Mesothelial cell of epicardium (in vitro differentiated cells): ENCODE measurements around the gene ZNF230. TPM values are rescaled to one million over a fixed set of nuclear protein-coding genes. Genes with fewer than 3 reads are reported as not detected.

ENCODE experiments used
- DNase-seq, 2 experiments: peaks; one replicate each; pipeline ENCODE4 v3.0.0; 2021; ENCODE audit warnings: low spot score in 2 of 2; ENCODE audit not compliant: unreplicated experiment in 2 of 2
- H3K27ac Mint-ChIP-seq: 2 replicates; pipeline ENCODE4 v1.8.0; 2021; ENCODE audit warnings: mixed read lengths
- H3K27me3 Mint-ChIP-seq: 2 replicates; pipeline ENCODE4 v1.8.0; 2021; ENCODE audit warnings: low read depth, mixed read lengths
- H3K36me3 Mint-ChIP-seq: 2 replicates; pipeline ENCODE4 v1.8.0; 2021; ENCODE audit warnings: mixed read lengths
- H3K4me1 Mint-ChIP-seq: 2 replicates; pipeline ENCODE4 v1.8.0; 2021; ENCODE audit warnings: mixed read lengths
- H3K4me3 Mint-ChIP-seq: 2 replicates; pipeline ENCODE4 v1.8.0; 2021; ENCODE audit warnings: mild to moderate bottlenecking, moderate library complexity, mixed read lengths
- H3K9me3 Mint-ChIP-seq: 2 replicates; pipeline ENCODE4 v1.8.0; 2021; ENCODE audit warnings: mixed read lengths
- total RNA-seq: library from RNA; stranded (reverse); gene quantifications from 3 replicates; pipeline ENCODE4 v1.2.1, GENCODE V29; 2021
- TF ChIP-seq, protein P1 (sequence below): fragments of 200-600 bp; sonication (generic); IDR thresholded peaks from one replicate; pipeline ENCODE4 v1.5.0; 2021; ENCODE audit warnings: antibody characterized with exemption; ENCODE audit not compliant: unreplicated experiment

Gene ZNF230
- total RNA-seq, 1 donor from 2014 or later = 4.0 TPM

DNA sequence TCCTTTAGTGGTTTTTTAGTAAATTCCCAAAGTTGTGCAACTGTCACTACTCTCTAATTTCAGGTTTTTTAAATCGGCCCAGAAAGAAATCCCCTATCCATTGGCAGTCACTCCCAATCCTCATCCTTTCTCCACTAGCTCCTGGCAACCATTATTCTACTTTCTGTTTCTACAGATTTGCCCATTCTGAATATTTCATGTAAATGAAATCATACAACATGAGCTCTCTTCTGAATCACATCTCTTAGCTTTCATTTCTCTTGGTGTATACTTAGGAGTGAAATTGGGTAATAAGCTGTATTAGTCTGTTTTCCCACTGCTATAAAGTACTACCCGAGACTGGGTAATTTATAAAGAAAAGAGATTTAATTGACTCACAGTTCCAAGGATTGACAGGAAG lies 39.4 kb downstream of the ZNF230 start:
- H3K9me3 Mint-ChIP-seq = peaks cover 69% of the 10 kb centered on the region
- H3K27ac Mint-ChIP-seq = no peak overlapping the region
- H3K36me3 Mint-ChIP-seq = no peaks in the 10 kb centered on the region
- TF ChIP-seq, protein P1, sequence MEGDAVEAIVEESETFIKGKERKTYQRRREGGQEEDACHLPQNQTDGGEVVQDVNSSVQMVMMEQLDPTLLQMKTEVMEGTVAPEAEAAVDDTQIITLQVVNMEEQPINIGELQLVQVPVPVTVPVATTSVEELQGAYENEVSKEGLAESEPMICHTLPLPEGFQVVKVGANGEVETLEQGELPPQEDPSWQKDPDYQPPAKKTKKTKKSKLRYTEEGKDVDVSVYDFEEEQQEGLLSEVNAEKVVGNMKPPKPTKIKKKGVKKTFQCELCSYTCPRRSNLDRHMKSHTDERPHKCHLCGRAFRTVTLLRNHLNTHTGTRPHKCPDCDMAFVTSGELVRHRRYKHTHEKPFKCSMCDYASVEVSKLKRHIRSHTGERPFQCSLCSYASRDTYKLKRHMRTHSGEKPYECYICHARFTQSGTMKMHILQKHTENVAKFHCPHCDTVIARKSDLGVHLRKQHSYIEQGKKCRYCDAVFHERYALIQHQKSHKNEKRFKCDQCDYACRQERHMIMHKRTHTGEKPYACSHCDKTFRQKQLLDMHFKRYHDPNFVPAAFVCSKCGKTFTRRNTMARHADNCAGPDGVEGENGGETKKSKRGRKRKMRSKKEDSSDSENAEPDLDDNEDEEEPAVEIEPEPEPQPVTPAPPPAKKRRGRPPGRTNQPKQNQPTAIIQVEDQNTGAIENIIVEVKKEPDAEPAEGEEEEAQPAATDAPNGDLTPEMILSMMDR = no peak
- no peak overlapping the region for H3K4me3 Mint-ChIP-seq
- H3K27me3 Mint-ChIP-seq = peaks cover 2% of the 10 kb centered on the region
- H3K4me1 Mint-ChIP-seq = no peaks in the 10 kb centered on the region
- DNase-seq = no peak

DNA sequence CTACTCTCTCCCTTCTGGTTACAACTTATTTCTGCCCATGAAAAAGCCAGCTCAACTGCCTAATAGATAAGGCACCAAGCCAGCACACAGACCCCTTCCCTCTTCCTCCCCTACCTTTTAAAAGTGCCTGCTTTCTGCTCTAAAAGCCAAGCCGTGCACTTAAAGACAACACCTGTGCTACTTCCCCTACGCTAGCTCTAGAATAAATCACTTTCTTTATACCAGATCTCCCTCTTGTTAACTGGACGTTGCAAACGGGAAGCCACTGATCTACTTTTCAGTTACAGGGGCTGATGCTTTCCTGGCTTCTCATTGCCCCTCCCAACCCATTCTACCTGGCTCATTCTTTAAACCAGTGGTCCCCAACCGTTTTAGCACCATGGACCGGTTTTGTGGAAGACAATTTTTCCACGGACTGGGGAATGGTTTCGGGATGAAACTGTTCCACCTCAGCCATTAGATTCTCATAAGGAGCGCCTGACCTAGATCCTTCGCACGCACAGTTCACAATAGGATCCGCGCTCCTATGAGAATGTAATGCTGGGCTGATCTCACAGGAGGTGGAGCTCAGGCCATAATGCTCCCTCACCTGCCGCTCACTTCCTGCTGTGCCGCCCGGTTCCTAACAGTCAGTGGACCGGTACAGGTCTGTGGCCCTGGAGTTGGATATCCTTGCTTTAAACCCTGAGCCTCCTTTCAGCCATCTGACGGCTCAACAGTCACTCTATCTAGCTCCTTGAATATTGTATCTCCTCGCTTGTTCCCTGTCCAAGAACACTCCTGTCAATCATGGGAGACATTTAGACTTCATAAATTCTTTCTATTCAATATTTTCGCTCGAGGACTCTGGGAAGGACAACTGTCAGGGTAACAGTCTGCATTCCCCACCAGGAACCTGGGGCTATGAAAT lies 48.2 kb downstream of the ZNF230 start:
- peaks cover 18% of the 10 kb centered on the region for H3K36me3 Mint-ChIP-seq
- peak overlapping the region; percentile 97 for H3K27ac Mint-ChIP-seq
- H3K4me1 Mint-ChIP-seq = peaks cover 22% of the 10 kb centered on the region
- H3K4me3 Mint-ChIP-seq = peak overlapping the region; percentile 99
- peaks cover 27% of the 10 kb centered on the region for H3K27me3 Mint-ChIP-seq
- TF ChIP-seq, protein P1 = no peak
- peaks cover 9% of the 10 kb centered on the region for H3K9me3 Mint-ChIP-seq
- no peak for DNase-seq

DNA sequence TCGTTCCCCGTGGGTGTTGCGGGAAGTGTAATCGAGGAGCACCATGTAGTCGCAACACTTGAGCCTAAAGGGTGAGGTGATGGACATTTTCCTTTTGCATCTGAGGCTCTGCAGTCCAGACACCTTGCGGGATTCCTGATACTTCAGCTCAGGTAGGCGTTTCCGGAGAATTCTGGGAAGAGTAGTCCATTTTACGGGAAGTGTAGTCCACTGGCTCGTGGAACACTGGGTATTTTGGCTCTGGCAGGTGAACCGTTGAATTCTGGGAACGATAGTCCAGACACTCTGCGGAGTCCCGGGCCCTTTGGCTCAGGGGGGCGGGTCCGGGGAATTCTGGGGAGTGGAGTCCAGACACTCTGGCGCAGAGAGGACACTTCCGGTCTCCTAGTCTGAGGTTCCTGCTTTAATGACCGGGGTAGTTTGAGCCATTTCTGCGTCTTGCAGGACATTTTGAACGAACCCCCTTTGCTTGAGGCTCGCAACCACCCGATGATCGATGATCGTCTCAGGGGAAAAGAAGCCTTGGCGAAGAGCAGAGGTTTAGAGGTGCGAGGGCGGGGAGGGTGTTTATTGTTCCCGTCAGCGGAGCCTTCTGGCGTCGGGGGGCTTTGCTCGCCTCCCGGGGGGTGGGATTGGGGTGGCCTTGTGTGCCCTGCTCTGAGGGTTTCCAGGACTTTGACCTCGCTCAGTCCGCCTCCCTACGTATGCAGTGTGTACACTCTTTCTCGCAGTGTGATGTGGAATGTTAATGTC lies 49.1 kb downstream of the ZNF230 start, which contains the start of gene ZNF223:
ZNF223 (plus strand) TSS at position 387 of the 753 bp plus-strand sequence. CDS start 3,141 bp downstream, outside the sequence.
- TF ChIP-seq, protein P1 = no peak
- peak; percentile 67 to 82 for DNase-seq
- peaks cover 22% of the 10 kb centered on the region for H3K4me1 Mint-ChIP-seq
- peaks cover 4% of the 10 kb centered on the region for H3K9me3 Mint-ChIP-seq
- H3K36me3 Mint-ChIP-seq = peaks cover 21% of the 10 kb centered on the region
- peaks cover 25% of the 10 kb centered on the region for H3K27me3 Mint-ChIP-seq
- H3K4me3 Mint-ChIP-seq = peak within 1 kb of the TSS; percentile 99
- peak within 1 kb of the TSS; percentile 97 for H3K27ac Mint-ChIP-seq

DNA sequence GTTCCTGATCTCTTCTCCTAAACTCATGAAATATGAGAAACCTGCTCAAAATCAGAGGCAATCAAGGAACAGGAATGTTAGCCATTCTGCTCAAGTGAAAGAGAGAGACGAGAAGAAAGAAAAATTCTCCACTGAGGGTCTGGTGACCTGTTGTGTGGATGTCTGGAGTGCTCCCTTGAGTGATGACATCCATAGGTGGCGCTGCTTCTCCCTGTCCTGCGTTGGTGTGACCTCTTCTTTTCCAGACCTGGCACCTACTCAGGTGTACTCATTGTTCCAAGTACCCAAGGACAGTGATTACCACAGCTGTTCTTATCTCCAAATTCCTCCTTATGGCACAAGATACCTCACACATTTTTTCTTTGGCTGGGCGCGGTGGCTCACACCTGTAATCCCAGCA lies 53.1 kb downstream of the ZNF230 start:
- Mint-ChIP-seq H3K4me3 (no peak overlapping the region), H3K4me1 (peaks cover 22% of the 10 kb centered on the region), H3K36me3 (peaks cover 55% of the 10 kb centered on the region), H3K9me3 (peaks cover 4% of the 10 kb centered on the region), H3K27ac (no peak overlapping the region), H3K27me3 (peaks cover under 1% of the 10 kb centered on the region)
- TF ChIP-seq, protein P1 = no peak
- DNase-seq = no peak

DNA sequence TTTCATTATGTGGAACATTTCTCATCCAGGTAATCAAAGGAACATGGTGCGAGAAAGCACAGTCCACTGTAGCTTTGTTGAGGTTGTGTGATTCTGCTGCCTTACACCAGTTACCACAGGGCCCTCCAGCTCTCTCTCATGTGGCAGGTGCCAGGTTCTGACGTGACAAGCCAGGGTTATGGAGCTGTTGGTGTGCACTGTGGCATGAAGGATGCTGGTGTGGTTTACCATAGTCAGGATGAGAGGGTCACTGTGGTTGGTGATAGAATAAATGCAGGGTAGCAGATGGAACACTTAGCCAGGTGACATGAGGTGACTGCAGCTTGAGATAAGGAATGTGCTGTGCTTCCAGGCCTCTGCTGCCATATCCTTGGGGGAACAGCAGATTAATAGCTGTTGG lies 56.5 kb downstream of the ZNF230 start:
- no peaks in the 10 kb centered on the region for H3K4me1 Mint-ChIP-seq
- no peak overlapping the region for H3K27ac Mint-ChIP-seq
- H3K9me3 Mint-ChIP-seq = peaks cover 5% of the 10 kb centered on the region
- peaks cover 85% of the 10 kb centered on the region for H3K36me3 Mint-ChIP-seq
- no peak overlapping the region for H3K4me3 Mint-ChIP-seq
- TF ChIP-seq, protein P1 = no peak
- DNase-seq = no peak
- no peaks in the 10 kb centered on the region for H3K27me3 Mint-ChIP-seq
